Thoracic aorta (tissue), 2 donors: ENCODE data around the gene HJURP. TPM values are rescaled to one million over a fixed set of nuclear protein-coding genes. Genes with fewer than 3 reads are reported as not detected.

Source experiments
- ATAC-seq: fragments of 150-250 bp; one replicate; pipeline ENCODE4 v1.8.0; 2017; ENCODE audit warnings: low read depth; ENCODE audit not compliant: insufficient number of reproducible peaks, low FRiP score
- DNase-seq: peaks from one replicate; pipeline ENCODE4 v3.0.0-alpha.2; 2020; ENCODE audit warnings: low spot score
- H3K27ac ChIP-seq, 2 donors: fragments of 200-600 bp; sonication (generic); 1 replicate in 1 of 2; 2 replicates in 1 of 2; pipeline ENCODE4 v1.5.1; 2016; ENCODE audit warnings: mild to moderate bottlenecking in 2 of 2, moderate library complexity in 2 of 2
- H3K27me3 ChIP-seq: fragments of 200-600 bp; sonication (generic); replicated peaks from 2 replicates; pipeline ENCODE4 v1.6.0; 2016; ENCODE audit warnings: mild to moderate bottlenecking; ENCODE audit not compliant: insufficient read depth
- H3K36me3 ChIP-seq: fragments of 200-600 bp; sonication (generic); one replicate; pipeline ENCODE4 v1.5.1; 2016
- H3K4me1 ChIP-seq, 2 donors: fragments of 200-600 bp; sonication (generic); 1 replicate in 1 of 2; 2 replicates in 1 of 2; pipeline versions ENCODE4 v1.5.1 to v1.6.0; 2016; ENCODE audit warnings: low read depth in 2 of 2, mild to moderate bottlenecking in 1 of 2; ENCODE audit not compliant: control insufficient read depth in 1 of 2
- H3K4me3 ChIP-seq: fragments of 200-600 bp; sonication (generic); 2 replicates; pipeline ENCODE4 v1.5.1; 2016; ENCODE audit warnings: mild to moderate bottlenecking
- H3K9me3 ChIP-seq: fragments of 200-600 bp; sonication (generic); 2 replicates; pipeline ENCODE4 v1.5.1; 2016
- CTCF ChIP-seq: fragments of 200-600 bp; sonication (generic); IDR thresholded peaks from one replicate; pipeline ENCODE4 v1.5.1; 2019; ENCODE audit warnings: antibody characterized with exemption
- total RNA-seq, 2 donors: library from RNA; depleted of rRNA; stranded (reverse); fragments of >200 nt; gene quantifications; one replicate each; pipeline versions ENCODE4 v1.1.0 to v1.2.3, GENCODE V29; 2016

The HJURP gene
- total RNA-seq, 2 donors from 2014 or later = 0.95 to 1.6 TPM

- no peak for ATAC-seq
- Histone ChIP-seq H3K9me3 (no peaks in the 10 kb centered on the region), H3K36me3 (no peaks in the 10 kb centered on the region)
These were observed 60.1 kb downstream of the HJURP start for GRCh38 chr2:233794128-233794658.

GRCh38 chr2:233793465-233794127 lies 60.7 kb downstream of the HJURP start:
- Histone ChIP-seq H3K9me3 (no peaks in the 10 kb centered on the region), H3K36me3 (no peaks in the 10 kb centered on the region), H3K4me3 (no peak overlapping the region), H3K27me3 (no peaks in the 10 kb centered on the region), H3K4me1 (no peaks in the 10 kb centered on the region), H3K27ac (no peak overlapping the region)
- ATAC-seq (no peak), DNase-seq (no peak)
- TF ChIP-seq CTCF = no peak

More at GRCh38 chr2:233794128-233794658, 60.1 kb downstream of the HJURP start:
- no peak for TF ChIP-seq CTCF
- no peak for DNase-seq
- Histone ChIP-seq H3K4me3 (no peak overlapping the region), H3K27ac (no peak overlapping the region), H3K27me3 (no peaks in the 10 kb centered on the region), H3K4me1 (no peaks in the 10 kb centered on the region)

- no peaks in the 10 kb centered on the region for H3K4me1 ChIP-seq
- H3K36me3 ChIP-seq = no peaks in the 10 kb centered on the region
- no peak for TF ChIP-seq CTCF
- no peak overlapping the region for H3K4me3 ChIP-seq
- DNase-seq (no peak), ATAC-seq (no peak)
- H3K27me3 ChIP-seq = no peaks in the 10 kb centered on the region
- no peak overlapping the region for H3K27ac ChIP-seq
- H3K9me3 ChIP-seq = no peaks in the 10 kb centered on the region
These were observed 61.6 kb downstream of the HJURP start for GRCh38 chr2:233792720-233793119.

- ATAC-seq = no peak
- H3K4me1 ChIP-seq = no peaks in the 10 kb centered on the region
- H3K9me3 ChIP-seq = no peaks in the 10 kb centered on the region
- no peaks in the 10 kb centered on the region for H3K36me3 ChIP-seq
- TF ChIP-seq CTCF = no peak
- no peak for DNase-seq
- H3K27me3 ChIP-seq = no peaks in the 10 kb centered on the region
- no peak overlapping the region for H3K27ac ChIP-seq
- no peak overlapping the region for H3K4me3 ChIP-seq
These were observed 62.4 kb downstream of the HJURP start for GRCh38 chr2:233791883-233792329.

- no peaks in the 10 kb centered on the region for H3K27me3 ChIP-seq
- DNase-seq (no peak), ATAC-seq (no peak)
- no peak overlapping the region for H3K27ac ChIP-seq
- H3K4me3 ChIP-seq = no peak overlapping the region
- H3K4me1 ChIP-seq = no peaks in the 10 kb centered on the region
- no peaks in the 10 kb centered on the region for H3K9me3 ChIP-seq
- no peak for TF ChIP-seq CTCF
- H3K36me3 ChIP-seq = no peaks in the 10 kb centered on the region
These were observed 63.0 kb downstream of the HJURP start for GRCh38 chr2:233791151-233791882.
